ENCODE measurements around the gene GAGE12H.
"Not testable (repeated sequence)": the region's sequence is repeated elsewhere in the genome, so short reads cannot be mapped to it uniquely, and the experiment has no call there.

DNA sequence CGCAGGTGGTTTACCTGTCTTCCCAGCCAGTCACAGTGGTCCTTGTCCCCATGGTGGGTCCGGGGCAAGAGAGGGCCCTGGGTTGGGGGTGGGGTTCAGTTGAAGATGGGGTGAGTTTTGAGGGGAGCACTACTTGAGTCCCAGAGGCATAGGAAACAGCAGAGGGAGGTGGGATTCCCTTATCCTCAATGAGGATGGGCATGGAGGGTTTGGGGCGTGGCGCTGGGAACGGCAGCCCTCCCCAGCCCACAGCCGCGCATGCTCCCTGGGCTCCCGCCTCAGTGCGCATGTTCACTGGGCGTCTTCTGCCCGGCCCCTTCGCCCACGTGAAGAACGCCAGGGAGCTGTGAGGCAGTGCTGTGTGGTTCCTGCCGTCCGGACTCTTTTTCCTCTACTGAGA lies 9.6 kb upstream of the GAGE12H start, which contains the start of gene GAGE12G:
- not testable (repeated sequence) for TF ChIP-seq POLR2A, CTCF (IDR thresholded peaks at IDR 0.05)

All from right lobe of liver (tissue), 4 donors.